Hippocampal formation (tissue), 2 donors: ENCODE results near the gene TBC1D4.

ENCODE experiments used
- DNase-seq, 2 donors: peaks; one replicate each; lab custom pipeline; 2025; lab: John Stamatoyannopoulos, UW

TBC1D4 gene

GRCh38 chr13:75384879-75385707 lies 96.9 kb downstream of the TBC1D4 start:
- no peak for DNase-seq

GRCh38 chr13:75383064-75383715 lies 98.8 kb downstream of the TBC1D4 start:
- DNase-seq: no peak

- DNase-seq: no peak
These were observed 103.7 kb downstream of the TBC1D4 start for GRCh38 chr13:75378301-75378700.

- DNase-seq: no peak
These were observed 105.1 kb downstream of the TBC1D4 start for GRCh38 chr13:75376792-75377402.

GRCh38 chr13:75375329-75375728 lies 106.6 kb downstream of the TBC1D4 start:
- no peak for DNase-seq

- DNase-seq: no peak
These were observed 108.0 kb downstream of the TBC1D4 start for GRCh38 chr13:75373988-75374387.

- no peak for DNase-seq
These were observed 108.8 kb downstream of the TBC1D4 start for GRCh38 chr13:75372923-75373841.

GRCh38 chr13:75372517-75372916 lies 109.5 kb downstream of the TBC1D4 start:
- DNase-seq: peak in 1 of 2 donors; percentile 77

GRCh38 chr13:75371203-75371602 lies 110.8 kb downstream of the TBC1D4 start:
- DNase-seq: no peak

- DNase-seq: no peak
These were observed 111.2 kb downstream of the TBC1D4 start for GRCh38 chr13:75370774-75371173.

GRCh38 chr13:75369981-75370380 lies 112.0 kb downstream of the TBC1D4 start:
- no peak for DNase-seq

- no peak for DNase-seq
These were observed 113.8 kb downstream of the TBC1D4 start for GRCh38 chr13:75368167-75368566.

GRCh38 chr13:75366380-75367280 lies 115.3 kb downstream of the TBC1D4 start:
- DNase-seq: no peak

- no peak for DNase-seq
These were observed 116.2 kb downstream of the TBC1D4 start for GRCh38 chr13:75365724-75366173.

GRCh38 chr13:75364131-75364713 lies 117.7 kb downstream of the TBC1D4 start:
- DNase-seq: no peak

GRCh38 chr13:75363371-75363770 lies 118.6 kb downstream of the TBC1D4 start:
- no peak for DNase-seq

GRCh38 chr13:75362026-75362425 lies 119.9 kb downstream of the TBC1D4 start:
- DNase-seq: no peak

GRCh38 chr13:75360170-75360569 lies 121.8 kb downstream of the TBC1D4 start:
- DNase-seq: no peak

GRCh38 chr13:75359266-75359665 lies 122.7 kb downstream of the TBC1D4 start:
- no peak for DNase-seq

- DNase-seq: no peak
These were observed 124.2 kb downstream of the TBC1D4 start for GRCh38 chr13:75357576-75358289.
